ENCODE data around the gene LIME1. TPM values are rescaled to one million over a fixed set of nuclear protein-coding genes. Genes with fewer than 3 reads are reported as not detected.
"Not testable (repeated sequence)": the region's sequence is repeated elsewhere in the genome, so short reads cannot be mapped to it uniquely, and the experiment has no call there.

The LIME1 gene
- total and polyA plus RNA-seq, 8 donors = 2.6 to 46.6 (median 3.5) TPM

- peaks cover 0 to 2% (median 0%) of the 10 kb centered on the region in 3 donors for H3K4me1 ChIP-seq
- no peak for FAIRE-seq
- intact Hi-C loops (cut with DNase I) = no loop called here
- H3K9me3 ChIP-seq = no peaks in the 10 kb centered on the region
- H3K27ac ChIP-seq = no peak overlapping the region
- DNase-seq = no peak
- peak in 1 of 4 donors; percentile 23 for ATAC-seq
- TF ChIP-seq, protein P1, sequence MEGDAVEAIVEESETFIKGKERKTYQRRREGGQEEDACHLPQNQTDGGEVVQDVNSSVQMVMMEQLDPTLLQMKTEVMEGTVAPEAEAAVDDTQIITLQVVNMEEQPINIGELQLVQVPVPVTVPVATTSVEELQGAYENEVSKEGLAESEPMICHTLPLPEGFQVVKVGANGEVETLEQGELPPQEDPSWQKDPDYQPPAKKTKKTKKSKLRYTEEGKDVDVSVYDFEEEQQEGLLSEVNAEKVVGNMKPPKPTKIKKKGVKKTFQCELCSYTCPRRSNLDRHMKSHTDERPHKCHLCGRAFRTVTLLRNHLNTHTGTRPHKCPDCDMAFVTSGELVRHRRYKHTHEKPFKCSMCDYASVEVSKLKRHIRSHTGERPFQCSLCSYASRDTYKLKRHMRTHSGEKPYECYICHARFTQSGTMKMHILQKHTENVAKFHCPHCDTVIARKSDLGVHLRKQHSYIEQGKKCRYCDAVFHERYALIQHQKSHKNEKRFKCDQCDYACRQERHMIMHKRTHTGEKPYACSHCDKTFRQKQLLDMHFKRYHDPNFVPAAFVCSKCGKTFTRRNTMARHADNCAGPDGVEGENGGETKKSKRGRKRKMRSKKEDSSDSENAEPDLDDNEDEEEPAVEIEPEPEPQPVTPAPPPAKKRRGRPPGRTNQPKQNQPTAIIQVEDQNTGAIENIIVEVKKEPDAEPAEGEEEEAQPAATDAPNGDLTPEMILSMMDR (IDR thresholded peaks at IDR 0.05) = no peak
- H3K27me3 ChIP-seq = no peaks in the 10 kb centered on the region
- no peaks in the 10 kb centered on the region for H3K36me3 ChIP-seq
- no peak overlapping the region for H3K4me3 ChIP-seq
- 75 to 82% methylated on average over 15 of the region's 15 CpGs for WGBS, 2 donors
Measured at GRCh38 chr20:63774306-63774705, 37.8 kb downstream of the LIME1 start.

DNA sequence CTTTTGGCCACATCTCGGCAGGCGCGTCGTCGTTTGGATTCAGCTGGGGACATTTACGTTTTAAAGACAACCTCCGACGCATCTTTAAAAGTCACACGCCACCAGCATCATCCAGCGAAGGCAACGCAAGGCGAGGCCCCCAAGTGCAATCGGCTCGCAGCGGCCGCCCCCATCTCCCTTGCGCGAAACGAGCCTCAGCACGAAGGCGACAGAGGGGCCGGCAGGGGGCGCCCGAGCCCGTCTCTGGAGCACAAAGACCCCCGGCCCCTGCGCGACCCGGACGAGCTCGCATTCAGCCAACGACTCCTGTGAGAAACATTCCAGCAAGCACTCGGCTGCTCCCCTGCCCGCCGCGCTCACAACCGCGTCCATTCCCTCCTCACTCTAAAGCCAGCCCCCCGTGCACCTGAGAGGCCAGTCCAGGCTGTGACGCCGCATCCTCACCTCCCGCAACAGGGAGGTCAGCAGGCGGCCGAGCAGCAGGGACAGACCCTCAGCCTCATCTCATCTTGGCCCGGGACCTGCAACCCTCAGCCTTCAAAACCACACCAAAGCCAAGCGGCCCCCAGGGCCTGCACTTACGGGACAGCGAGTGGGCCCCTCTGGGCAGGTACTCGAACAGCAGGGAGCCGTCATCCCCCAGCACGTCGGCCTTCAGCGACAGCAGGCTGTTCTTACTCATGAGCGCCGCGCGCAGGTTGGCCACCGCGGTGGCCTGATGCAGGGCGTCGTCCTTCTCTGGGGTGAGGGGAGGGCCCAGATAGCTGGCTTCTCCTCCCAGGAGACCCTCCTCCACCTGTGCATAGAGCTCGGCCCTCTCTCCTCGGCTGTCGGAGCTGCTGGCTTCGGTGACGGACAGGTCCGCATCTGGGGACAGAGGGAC lies 38.9 kb downstream of the LIME1 start:
- intact Hi-C loops (cut with DNase I) = no loop called here
- DNase-seq = peak in 2 of 6 donors; percentile 42 to 72
- H3K36me3 ChIP-seq = no peaks in the 10 kb centered on the region
- no peaks in the 10 kb centered on the region for H3K9me3 ChIP-seq
- H3K4me3 ChIP-seq = no peak overlapping the region
- WGBS, 2 donors = 32 to 38% methylated on average over 67 of the region's 67 CpGs
- peaks cover 0 to 2% (median 0%) of the 10 kb centered on the region in 3 donors for H3K4me1 ChIP-seq
- no peak for FAIRE-seq
- no peak overlapping the region for H3K27ac ChIP-seq
- TF ChIP-seq, protein P1 (IDR thresholded peaks at IDR 0.05) = peak; percentile 34 to 55 (median 44)
- ATAC-seq = peak in 3 of 4 donors; percentile 61 to 66 (median 63)
- no peaks in the 10 kb centered on the region for H3K27me3 ChIP-seq

- WGBS, 2 donors = 94 to 96% methylated on average over 23 of the region's 23 CpGs
- intact Hi-C loops (cut with DNase I); H3K27ac ChIP-seq; H3K9me3 ChIP-seq; H3K4me3 ChIP-seq; DNase-seq; ATAC-seq; H3K27me3 ChIP-seq; FAIRE-seq; H3K36me3 ChIP-seq; H3K4me1 ChIP-seq: not testable (repeated sequence)
Measured at GRCh38 chr20:63776875-63777274, 40.4 kb downstream of the LIME1 start.

- 92 to 96% methylated on average over 13 of the region's 13 CpGs for WGBS, 2 donors
- no peak for DNase-seq
- no peak overlapping the region for H3K27ac ChIP-seq
- no peak for ATAC-seq
- no peaks in the 10 kb centered on the region for H3K9me3 ChIP-seq
- H3K36me3 ChIP-seq = no peaks in the 10 kb centered on the region
- TF ChIP-seq, protein P1 (IDR thresholded peaks at IDR 0.05) = no peak
- no peak for FAIRE-seq
- peaks cover 0 to 2% (median 0%) of the 10 kb centered on the region in 3 donors for H3K4me1 ChIP-seq
- intact Hi-C loops (cut with DNase I) = no loop called here
- H3K4me3 ChIP-seq = no peak overlapping the region
- no peaks in the 10 kb centered on the region for H3K27me3 ChIP-seq
Measured at GRCh38 chr20:63777614-63778013, 41.1 kb downstream of the LIME1 start.

DNA sequence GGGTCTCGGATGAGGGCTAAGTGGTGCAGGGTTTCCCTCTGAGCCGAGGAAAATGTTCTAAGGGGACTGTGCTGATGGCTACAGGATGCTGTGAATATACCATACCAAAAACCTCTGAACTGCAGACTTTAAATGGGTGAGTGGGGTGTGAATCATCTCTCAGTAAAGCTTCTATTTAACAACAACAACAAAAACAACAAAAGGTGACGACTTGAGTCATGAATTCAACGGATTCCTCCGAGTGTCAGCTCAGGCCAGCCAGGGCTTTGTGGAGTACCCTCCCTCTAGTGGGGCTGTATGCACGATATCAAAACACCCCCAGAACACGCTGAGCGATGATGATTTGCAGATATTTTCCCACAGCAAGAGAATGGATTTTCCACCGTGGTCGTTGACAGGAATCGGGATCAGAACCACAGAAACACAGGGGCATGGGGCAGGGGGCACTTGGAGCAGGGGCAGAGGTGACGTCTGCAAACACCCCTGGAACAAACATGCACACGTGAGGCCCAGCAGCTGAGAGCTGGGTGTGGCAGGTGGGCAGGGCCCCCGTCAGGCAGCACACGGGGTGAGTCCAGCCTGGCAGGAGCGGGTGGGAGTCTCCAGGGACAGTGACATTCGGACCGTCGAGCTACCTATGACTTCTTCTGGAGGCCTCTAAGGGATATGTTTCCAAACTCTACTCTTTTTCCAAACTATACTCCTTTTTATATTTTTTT lies 41.7 kb downstream of the LIME1 start:
- FAIRE-seq (no peak), ATAC-seq (no peak), DNase-seq (no peak)
- H3K27me3 ChIP-seq = no peaks in the 10 kb centered on the region
- H3K4me1 ChIP-seq = peaks cover 0 to 2% (median 0%) of the 10 kb centered on the region in 3 donors
- no peaks in the 10 kb centered on the region for H3K9me3 ChIP-seq
- TF ChIP-seq, protein P1 (IDR thresholded peaks at IDR 0.05) = no peak
- intact Hi-C loops (cut with DNase I) = no loop called here
- 70 to 74% methylated on average over 19 of the region's 19 CpGs for WGBS, 2 donors
- no peak overlapping the region for H3K27ac ChIP-seq
- no peaks in the 10 kb centered on the region for H3K36me3 ChIP-seq
- no peak overlapping the region for H3K4me3 ChIP-seq
